GM12878 (cell line): ENCODE measurements around the gene C2orf69.
A peak's percentile ranks its signal among the peaks of the same experiment; 100 is the strongest.

ENCODE experiments used
- CTCF ChIP-seq, 3 experiments: IDR thresholded peaks in 2 of 3; conservative IDR thresholded peaks in 1 of 3; 2 replicates each; pipeline ENCODE4 v1.5.1; 2011; ENCODE audit warnings: low read depth in 3 of 3, low read length in 3 of 3, mild to moderate bottlenecking in 3 of 3, control low read depth in 2 of 3, moderate library complexity in 2 of 3, inconsistent platforms in 1 of 3, mixed read lengths in 1 of 3; ENCODE audit not compliant: control insufficient read depth in 2 of 3, insufficient read depth in 1 of 3; ENCODE audit errors: extremely low read depth in 1 of 3
- E2F4 ChIP-seq: IDR thresholded peaks from 2 replicates; pipeline ENCODE4 v1.6.1; 2012; ENCODE audit warnings: low read depth, low read length, improper control_type of control experiment
- EGR1 ChIP-seq, 2 experiments: IDR thresholded peaks; 1 replicate in 1 of 2; 2 replicates in 1 of 2; pipeline ENCODE4 v1.6.1; 2011 to 2012; ENCODE audit warnings: low read depth in 2 of 2, low read length in 2 of 2, borderline replicate concordance in 1 of 2, mild to moderate bottlenecking in 1 of 2, moderate library complexity in 1 of 2
- EZH2 ChIP-seq: IDR thresholded peaks from 2 replicates; pipeline ENCODE4 v1.6.1; 2012; ENCODE audit warnings: low read depth, mild to moderate bottlenecking, control low read depth, inconsistent platforms, low read length, borderline replicate concordance; ENCODE audit not compliant: control insufficient read depth
- HDAC6 ChIP-seq: fragments of 200-600 bp; sonication (generic); IDR thresholded peaks from one replicate; pipeline ENCODE4 v1.8.0; 2017; ENCODE audit warnings: antibody characterized with exemption; ENCODE audit not compliant: unreplicated experiment
- MLLT1 ChIP-seq: fragments of 450-650 bp; IDR thresholded peaks from 2 replicates; pipeline ENCODE4 v1.6.1; 2016; ENCODE audit warnings: mild to moderate bottlenecking
- MYC ChIP-seq: IDR thresholded peaks from 2 replicates; pipeline ENCODE4 v1.6.1; 2011; ENCODE audit warnings: mild to moderate bottlenecking, low read length, moderate library complexity, inconsistent platforms; ENCODE audit not compliant: insufficient read depth, insufficient replicate concordance, insufficient read length, severe bottlenecking
- POLR2A ChIP-seq: IDR thresholded peaks from 2 replicates; pipeline ENCODE4 v1.6.1; 2011; ENCODE audit warnings: low read depth, mild to moderate bottlenecking, low read length
- SP1 ChIP-seq: IDR thresholded peaks from one replicate; pipeline ENCODE4 v1.6.1; 2011; ENCODE audit warnings: low read depth, low read length
- TF ChIP-seq, protein P1 (sequence below): fragments of 450-650 bp; IDR thresholded peaks from 2 replicates; pipeline ENCODE4 v1.6.1; 2017; ENCODE audit warnings: antibody characterized with exemption, mild to moderate bottlenecking, moderate library complexity

DNA sequence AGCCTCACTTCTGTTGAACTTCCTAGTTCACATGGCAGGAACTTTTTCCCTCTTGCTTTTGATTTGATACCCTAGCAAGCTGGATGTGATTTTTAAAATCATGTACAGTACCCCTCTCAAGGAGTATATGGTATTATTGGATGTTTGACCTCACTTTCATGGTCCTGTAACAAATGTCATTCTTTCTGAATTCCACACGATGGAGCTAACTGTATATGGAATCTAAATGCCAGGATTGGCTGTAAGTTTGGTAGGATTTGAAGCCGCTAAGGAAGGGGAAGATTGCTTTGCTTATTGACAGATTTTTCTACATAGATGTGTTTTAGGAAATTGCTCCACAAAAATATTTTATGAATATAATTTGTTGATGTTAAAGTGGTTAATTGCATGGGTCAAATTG is 62.6 kb downstream of the C2orf69 start:
- peak; percentile 18 to 38 (median 37); a peak in 4 of 6 replicates for TF ChIP-seq CTCF (IDR thresholded peaks at IDR 0.05 in 2 of 3, conservative IDR thresholded peaks at IDR 0.05 in 1 of 3; ENCODE audit: control insufficient read depth in 2 of 3, extremely low read depth in 1 of 3, insufficient read depth in 1 of 3, low read depth in 3 of 3, low read length in 3 of 3)
- no peak for TF ChIP-seq POLR2A
- no peak for TF ChIP-seq EZH2
- TF ChIP-seq SP1: no peak
- TF ChIP-seq EGR1 (IDR thresholded peaks at IDR 0.05; ENCODE audit: borderline replicate concordance in 1 of 2, low read depth in 2 of 2, low read length in 2 of 2): no peak
- TF ChIP-seq MYC: no peak
- no peak for TF ChIP-seq MLLT1
- TF ChIP-seq HDAC6: no peak
- TF ChIP-seq, protein P1, sequence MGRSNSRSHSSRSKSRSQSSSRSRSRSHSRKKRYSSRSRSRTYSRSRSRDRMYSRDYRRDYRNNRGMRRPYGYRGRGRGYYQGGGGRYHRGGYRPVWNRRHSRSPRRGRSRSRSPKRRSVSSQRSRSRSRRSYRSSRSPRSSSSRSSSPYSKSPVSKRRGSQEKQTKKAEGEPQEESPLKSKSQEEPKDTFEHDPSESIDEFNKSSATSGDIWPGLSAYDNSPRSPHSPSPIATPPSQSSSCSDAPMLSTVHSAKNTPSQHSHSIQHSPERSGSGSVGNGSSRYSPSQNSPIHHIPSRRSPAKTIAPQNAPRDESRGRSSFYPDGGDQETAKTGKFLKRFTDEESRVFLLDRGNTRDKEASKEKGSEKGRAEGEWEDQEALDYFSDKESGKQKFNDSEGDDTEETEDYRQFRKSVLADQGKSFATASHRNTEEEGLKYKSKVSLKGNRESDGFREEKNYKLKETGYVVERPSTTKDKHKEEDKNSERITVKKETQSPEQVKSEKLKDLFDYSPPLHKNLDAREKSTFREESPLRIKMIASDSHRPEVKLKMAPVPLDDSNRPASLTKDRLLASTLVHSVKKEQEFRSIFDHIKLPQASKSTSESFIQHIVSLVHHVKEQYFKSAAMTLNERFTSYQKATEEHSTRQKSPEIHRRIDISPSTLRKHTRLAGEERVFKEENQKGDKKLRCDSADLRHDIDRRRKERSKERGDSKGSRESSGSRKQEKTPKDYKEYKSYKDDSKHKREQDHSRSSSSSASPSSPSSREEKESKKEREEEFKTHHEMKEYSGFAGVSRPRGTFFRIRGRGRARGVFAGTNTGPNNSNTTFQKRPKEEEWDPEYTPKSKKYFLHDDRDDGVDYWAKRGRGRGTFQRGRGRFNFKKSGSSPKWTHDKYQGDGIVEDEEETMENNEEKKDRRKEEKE: no peak
- no peak for TF ChIP-seq E2F4
